Measurements from ENCODE around the gene MPP3. TPM values are rescaled to one million over a fixed set of nuclear protein-coding genes. Genes with fewer than 3 reads are reported as not detected.

Gene MPP3, protein sequence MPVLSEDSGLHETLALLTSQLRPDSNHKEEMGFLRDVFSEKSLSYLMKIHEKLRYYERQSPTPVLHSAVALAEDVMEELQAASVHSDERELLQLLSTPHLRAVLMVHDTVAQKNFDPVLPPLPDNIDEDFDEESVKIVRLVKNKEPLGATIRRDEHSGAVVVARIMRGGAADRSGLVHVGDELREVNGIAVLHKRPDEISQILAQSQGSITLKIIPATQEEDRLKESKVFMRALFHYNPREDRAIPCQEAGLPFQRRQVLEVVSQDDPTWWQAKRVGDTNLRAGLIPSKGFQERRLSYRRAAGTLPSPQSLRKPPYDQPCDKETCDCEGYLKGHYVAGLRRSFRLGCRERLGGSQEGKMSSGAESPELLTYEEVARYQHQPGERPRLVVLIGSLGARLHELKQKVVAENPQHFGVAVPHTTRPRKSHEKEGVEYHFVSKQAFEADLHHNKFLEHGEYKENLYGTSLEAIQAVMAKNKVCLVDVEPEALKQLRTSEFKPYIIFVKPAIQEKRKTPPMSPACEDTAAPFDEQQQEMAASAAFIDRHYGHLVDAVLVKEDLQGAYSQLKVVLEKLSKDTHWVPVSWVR
- 37.0 TPM for total RNA-seq

DNA sequence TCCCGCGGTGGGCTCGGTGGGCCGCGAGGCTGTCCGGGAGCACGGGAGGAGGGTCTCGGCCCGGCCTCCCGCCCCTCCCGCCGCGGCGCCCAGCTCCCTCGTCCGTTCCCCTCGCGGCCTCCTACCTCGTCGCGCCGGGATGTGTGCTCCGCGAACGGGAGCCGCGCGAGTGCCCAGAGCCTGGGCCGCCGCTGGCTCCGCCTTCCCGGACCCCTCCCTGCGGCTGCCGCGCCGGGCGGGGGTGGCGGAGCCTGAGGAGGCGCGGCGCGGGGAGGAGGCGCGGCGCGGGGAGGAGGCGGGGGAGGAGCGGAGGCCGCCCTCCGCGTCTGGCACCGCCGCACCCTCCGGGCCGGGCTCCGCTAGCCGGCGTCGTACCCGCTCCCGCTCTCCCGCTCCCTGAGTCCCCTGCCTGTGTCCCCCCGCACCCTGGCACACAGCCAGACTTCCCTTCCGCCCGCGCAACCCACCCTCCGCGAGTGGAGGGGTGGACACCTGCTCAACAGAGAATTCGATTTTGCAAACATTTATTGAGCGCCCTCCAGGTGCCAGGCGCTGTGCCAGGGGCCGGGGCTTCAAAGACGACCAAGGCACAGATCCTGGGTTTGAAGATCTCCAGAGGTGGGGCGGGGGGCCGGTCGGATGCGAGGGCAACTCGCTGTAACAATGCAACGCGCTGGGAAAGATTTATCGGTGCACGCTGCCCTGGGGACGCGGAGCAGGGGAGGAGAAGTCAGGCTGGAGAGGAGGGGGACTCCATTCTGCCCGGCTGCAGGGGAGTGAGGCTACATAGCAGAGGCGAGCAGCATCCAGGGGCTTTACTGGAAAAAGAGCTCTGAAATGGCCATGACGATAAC, at the start of gene MPP3:
Gene MPP3 (minus strand): TSS at position 171 of the 854 bp plus-strand sequence. CDS start 1,240 bp downstream, outside the sequence.
- peak within 1 kb of the TSS; percentile 73 to 79 for H3K27ac ChIP-seq
- H3K9me3 ChIP-seq: no peaks in the 10 kb centered on the region
- peak within 1 kb of the TSS; percentile 91 to 96 for H3K4me3 ChIP-seq
- TF ChIP-seq, protein P1, sequence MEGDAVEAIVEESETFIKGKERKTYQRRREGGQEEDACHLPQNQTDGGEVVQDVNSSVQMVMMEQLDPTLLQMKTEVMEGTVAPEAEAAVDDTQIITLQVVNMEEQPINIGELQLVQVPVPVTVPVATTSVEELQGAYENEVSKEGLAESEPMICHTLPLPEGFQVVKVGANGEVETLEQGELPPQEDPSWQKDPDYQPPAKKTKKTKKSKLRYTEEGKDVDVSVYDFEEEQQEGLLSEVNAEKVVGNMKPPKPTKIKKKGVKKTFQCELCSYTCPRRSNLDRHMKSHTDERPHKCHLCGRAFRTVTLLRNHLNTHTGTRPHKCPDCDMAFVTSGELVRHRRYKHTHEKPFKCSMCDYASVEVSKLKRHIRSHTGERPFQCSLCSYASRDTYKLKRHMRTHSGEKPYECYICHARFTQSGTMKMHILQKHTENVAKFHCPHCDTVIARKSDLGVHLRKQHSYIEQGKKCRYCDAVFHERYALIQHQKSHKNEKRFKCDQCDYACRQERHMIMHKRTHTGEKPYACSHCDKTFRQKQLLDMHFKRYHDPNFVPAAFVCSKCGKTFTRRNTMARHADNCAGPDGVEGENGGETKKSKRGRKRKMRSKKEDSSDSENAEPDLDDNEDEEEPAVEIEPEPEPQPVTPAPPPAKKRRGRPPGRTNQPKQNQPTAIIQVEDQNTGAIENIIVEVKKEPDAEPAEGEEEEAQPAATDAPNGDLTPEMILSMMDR (IDR thresholded peaks at IDR 0.05): no peak
- intact Hi-C loops (cut with DNase I): loop anchor here (1.0 to 2.0 kb wide), 2 partner anchors 13 to 54 kb away; partner anchors contain the start of gene DUSP3
- H3K36me3 ChIP-seq: peaks cover 10 to 19% of the 10 kb centered on the region in 2 donors
- H3K27me3 ChIP-seq: no peaks in the 10 kb centered on the region
- DNase-seq (ENCODE audit: low spot score in 2 of 2): peak in 1 of 2 donors; percentile 81
- peaks cover 0 to 12% of the 10 kb centered on the region in 2 donors for H3K4me1 ChIP-seq

DNA sequence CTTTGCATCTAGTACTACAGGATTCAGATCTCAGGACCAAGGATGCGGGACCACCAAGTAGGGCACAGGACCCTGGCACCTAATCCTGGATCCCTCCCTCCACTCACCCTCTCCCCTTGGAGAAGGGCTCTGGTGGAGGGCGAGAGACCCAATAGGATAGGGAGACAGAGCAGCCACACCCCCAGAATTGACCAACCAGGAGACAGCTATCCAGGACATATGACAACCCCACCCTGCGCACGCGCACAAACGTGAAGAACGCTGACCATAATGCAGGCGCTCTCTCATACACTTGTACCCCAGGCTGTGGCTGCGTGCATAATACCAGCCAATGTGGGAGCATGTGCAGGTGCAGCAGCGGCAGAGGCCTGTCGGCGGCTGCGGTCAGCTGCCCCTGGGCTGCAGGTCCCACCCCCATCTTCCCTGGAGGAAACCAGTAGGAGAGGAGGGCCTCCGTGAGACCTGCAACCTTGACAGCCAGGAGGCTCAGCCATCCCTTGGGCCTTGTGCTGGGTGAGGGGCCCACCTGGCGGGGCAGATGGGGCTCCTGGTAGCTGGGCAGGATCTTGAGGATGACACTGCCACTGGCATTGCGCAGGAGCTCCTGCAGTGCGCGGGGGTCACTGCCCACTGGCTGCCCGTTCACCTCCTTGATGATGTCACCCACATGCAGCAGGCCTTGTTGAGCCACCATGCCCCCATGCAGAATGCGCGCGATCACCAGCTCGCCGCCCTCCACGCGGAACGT, 49.0 kb upstream of the MPP3 start:
- TF ChIP-seq, protein P1 (IDR thresholded peaks at IDR 0.05): no peak
- Histone ChIP-seq H3K4me1 (no peaks in the 10 kb centered on the region), H3K27ac (no peak overlapping the region), H3K36me3 (peaks cover 37 to 44% of the 10 kb centered on the region in 2 donors), H3K4me3 (no peak overlapping the region), H3K27me3 (no peaks in the 10 kb centered on the region), H3K9me3 (no peaks in the 10 kb centered on the region)
- intact Hi-C loops (cut with DNase I): no loop called here
- no peak for DNase-seq (ENCODE audit: low spot score in 2 of 2)

DNA sequence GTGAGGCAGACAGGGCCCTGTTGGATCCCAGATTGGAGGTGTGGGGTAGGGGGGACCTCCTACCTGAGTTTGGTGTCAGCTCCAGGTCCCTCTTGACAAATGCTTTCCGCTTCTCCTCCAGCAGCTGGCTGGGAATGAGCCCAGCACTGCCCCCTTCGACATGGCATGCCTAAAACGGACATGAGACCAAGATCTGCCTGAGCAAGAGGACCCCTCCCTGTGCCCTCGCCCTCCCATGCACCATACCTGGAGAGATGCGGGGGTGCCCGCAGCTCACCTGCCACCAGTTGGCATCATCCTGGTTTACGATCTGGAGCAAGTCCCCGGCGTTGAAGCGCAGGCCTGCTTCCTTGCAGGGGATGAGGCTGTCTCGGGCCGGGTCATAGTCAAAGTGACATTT, 48.2 kb upstream of the MPP3 start:
- Histone ChIP-seq H3K36me3 (peaks cover 40 to 45% of the 10 kb centered on the region in 2 donors), H3K27ac (no peak overlapping the region), H3K9me3 (no peaks in the 10 kb centered on the region), H3K4me1 (no peaks in the 10 kb centered on the region), H3K27me3 (no peaks in the 10 kb centered on the region), H3K4me3 (no peak overlapping the region)
- TF ChIP-seq, protein P1 (IDR thresholded peaks at IDR 0.05): no peak
- intact Hi-C loops (cut with DNase I): no loop called here
- no peak for DNase-seq (ENCODE audit: low spot score in 2 of 2)

DNA sequence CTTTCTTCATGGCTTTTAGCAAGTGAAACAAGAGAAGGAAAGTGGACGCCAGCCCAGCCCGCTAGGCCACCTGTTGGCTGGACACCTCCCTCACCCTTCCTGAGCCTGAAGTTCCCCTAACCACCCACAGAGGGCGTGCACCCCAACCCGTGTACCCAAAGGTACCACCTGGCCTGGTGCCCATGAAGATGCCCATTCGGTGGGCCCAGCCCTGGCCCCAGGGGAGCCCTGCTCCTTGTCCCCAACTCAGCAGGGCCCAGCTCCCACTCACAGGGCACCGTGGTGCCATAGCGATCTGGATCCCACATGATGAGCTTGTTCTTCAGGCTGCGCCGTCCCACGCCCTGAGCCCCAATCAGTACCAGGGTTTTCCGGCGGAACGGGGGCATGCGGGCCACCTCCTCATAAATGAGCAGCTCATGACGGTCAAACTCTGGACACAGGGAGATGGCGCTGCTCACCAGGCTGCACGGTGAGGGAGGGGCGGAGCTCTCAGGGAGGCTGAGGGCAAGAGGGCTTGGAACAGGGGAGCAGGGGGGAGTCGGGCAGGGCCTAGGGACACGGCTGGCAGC, 47.6 kb upstream of the MPP3 start:
- intact Hi-C loops (cut with DNase I): no loop called here
- Histone ChIP-seq H3K27ac (no peak overlapping the region), H3K4me3 (no peak overlapping the region), H3K4me1 (no peaks in the 10 kb centered on the region), H3K27me3 (no peaks in the 10 kb centered on the region), H3K9me3 (no peaks in the 10 kb centered on the region), H3K36me3 (peaks cover 40 to 47% of the 10 kb centered on the region in 2 donors)
- DNase-seq (ENCODE audit: low spot score in 2 of 2): no peak
- TF ChIP-seq, protein P1 (IDR thresholded peaks at IDR 0.05): peak in 2 of 3 experiments; percentile 34 to 54

Measured in ascending aorta (tissue), 2 donors.